WTC11 (cell line): ENCODE results near the gene AUH. TPM values are rescaled to one million over a fixed set of nuclear protein-coding genes. Genes with fewer than 3 reads are reported as not detected.

Experiments
- ATAC-seq: fragments of 200-7000 bp; cut with Tn5 transposase; 2 replicates; pipeline ENCODE4 v1.10.0; 2021; ENCODE audit warnings: mild to moderate bottlenecking, moderate library complexity
- CTCF ChIA-PET: fragments of 300-600 bp; sonication (Branson Sonifier 250); formaldehyde crosslinking; loops from one replicate; lab custom pipeline; 2021; ENCODE audit warnings: antibody characterized with exemption; lab: Charles Lee
- POLR2A ChIA-PET: fragments of 350-600 bp; sonication (Branson Sonifier 250); formaldehyde crosslinking; loops from one replicate; lab custom pipeline; 2021; ENCODE audit warnings: antibody characterized with exemption; lab: Charles Lee
- DNase-seq: peaks from one replicate; pipeline ENCODE4 v3.0.0; 2021; ENCODE audit warnings: low spot score
- H3K27ac Mint-ChIP-seq: 2 replicates; pipeline ENCODE4 v1.8.0; 2021; ENCODE audit warnings: mixed read lengths
- H3K27me3 Mint-ChIP-seq: 2 replicates; pipeline ENCODE4 v1.8.0; 2021; ENCODE audit warnings: low read depth, mild to moderate bottlenecking, moderate library complexity, mixed read lengths
- H3K36me3 Mint-ChIP-seq: 2 replicates; pipeline ENCODE4 v1.8.0; 2021; ENCODE audit warnings: mixed read lengths
- H3K4me1 Mint-ChIP-seq: 2 replicates; pipeline ENCODE4 v1.8.0; 2022; ENCODE audit warnings: mixed read lengths
- H3K4me3 Mint-ChIP-seq: 2 replicates; pipeline ENCODE4 v1.8.0; 2021; ENCODE audit warnings: mild to moderate bottlenecking, moderate library complexity, mixed read lengths
- H3K9me3 Mint-ChIP-seq: 2 replicates; pipeline ENCODE4 v1.8.0; 2021; ENCODE audit warnings: mixed read lengths
- ELF4 ChIP-seq: sonication (generic); formaldehyde crosslinking; IDR thresholded peaks from 2 replicates; pipeline ENCODE4 v1.8.1; 2022; ENCODE audit warnings: low read depth, mild to moderate bottlenecking, moderate library complexity, missing genetic modification reagents
- ETV6 ChIP-seq: sonication (generic); formaldehyde crosslinking; IDR thresholded peaks from 2 replicates; pipeline ENCODE4 v1.8.1; 2022; ENCODE audit warnings: mild to moderate bottlenecking, missing genetic modification reagents
- FOXP1 ChIP-seq: sonication (generic); formaldehyde crosslinking; IDR thresholded peaks from 2 replicates; pipeline ENCODE4 v1.8.0; 2022; ENCODE audit warnings: missing genetic modification reagents, mild to moderate bottlenecking, moderate library complexity, borderline replicate concordance
- HMGA2 ChIP-seq: fragments of 250-450 bp; sonication (Bioruptor Pico); IDR thresholded peaks from 2 replicates; pipeline ENCODE4 v1.4.0; 2021; ENCODE audit warnings: mild to moderate bottlenecking, moderate library complexity
- IRF1 ChIP-seq: sonication (generic); formaldehyde crosslinking; IDR thresholded peaks from 2 replicates; pipeline ENCODE4 v1.8.0; 2023; ENCODE audit warnings: missing genetic modification reagents
- MAX ChIP-seq: sonication (generic); formaldehyde crosslinking; IDR thresholded peaks from 2 replicates; pipeline ENCODE4 v1.8.0; 2022; ENCODE audit warnings: mild to moderate bottlenecking, missing genetic modification reagents
- NR1H2 ChIP-seq: sonication (generic); formaldehyde crosslinking; IDR thresholded peaks from 2 replicates; pipeline ENCODE4 v1.9.0; 2021; ENCODE audit warnings: mild to moderate bottlenecking, moderate library complexity, missing genetic modification reagents
- NR2C2 ChIP-seq: sonication (generic); formaldehyde crosslinking; IDR thresholded peaks from 2 replicates; pipeline ENCODE4 v1.8.0; 2022; ENCODE audit warnings: mild to moderate bottlenecking, missing genetic modification reagents
- RELA ChIP-seq: sonication (generic); formaldehyde crosslinking; IDR thresholded peaks from 2 replicates; pipeline ENCODE4 v1.8.1; 2022; ENCODE audit warnings: missing genetic modification reagents, mild to moderate bottlenecking, borderline replicate concordance
- RORB ChIP-seq: fragments of 250-450 bp; sonication (Bioruptor Pico); IDR thresholded peaks from 2 replicates; pipeline ENCODE4 v1.9.0; 2021; ENCODE audit warnings: mild to moderate bottlenecking
- SMAD3 ChIP-seq: sonication (generic); formaldehyde crosslinking; IDR thresholded peaks from 2 replicates; pipeline ENCODE4 v1.8.0; 2022; ENCODE audit warnings: missing genetic modification reagents, mild to moderate bottlenecking, borderline replicate concordance
- SMAD4 ChIP-seq: sonication (generic); formaldehyde crosslinking; IDR thresholded peaks from 2 replicates; pipeline ENCODE4 v1.8.0; 2022; ENCODE audit warnings: mild to moderate bottlenecking, missing genetic modification reagents
- SOX15 ChIP-seq: fragments of 250-450 bp; sonication (Bioruptor Pico); IDR thresholded peaks from 2 replicates; pipeline ENCODE4 v1.9.0; 2021; ENCODE audit warnings: mild to moderate bottlenecking
- USF2 ChIP-seq: sonication (generic); formaldehyde crosslinking; IDR thresholded peaks from 2 replicates; pipeline ENCODE4 v1.8.1; 2023; ENCODE audit warnings: mild to moderate bottlenecking, missing genetic modification reagents, moderate library complexity
- ZMAT4 ChIP-seq: fragments of 250-450 bp; sonication (Bioruptor Pico); IDR thresholded peaks from 2 replicates; pipeline ENCODE4 v1.9.0; 2021; ENCODE audit warnings: mild to moderate bottlenecking
- ZNF232 ChIP-seq: sonication (generic); formaldehyde crosslinking; IDR thresholded peaks from 2 replicates; pipeline ENCODE4 v1.8.0; 2022; ENCODE audit warnings: mild to moderate bottlenecking, missing genetic modification reagents
- ZNF396 ChIP-seq: fragments of 250-450 bp; sonication (Bioruptor Pico); IDR thresholded peaks from 2 replicates; pipeline ENCODE4 v1.8.0; 2021; ENCODE audit warnings: mild to moderate bottlenecking, moderate library complexity, borderline replicate concordance
- ZNF416 ChIP-seq: fragments of 250-450 bp; sonication (Bioruptor Pico); IDR thresholded peaks from 2 replicates; pipeline ENCODE4 v1.9.0; 2021; ENCODE audit warnings: mild to moderate bottlenecking, inconsistent platforms
- ZNF532 ChIP-seq: fragments of 250-450 bp; sonication (Bioruptor Pico); IDR thresholded peaks from 2 replicates; pipeline ENCODE4 v1.9.0; 2021; ENCODE audit warnings: mild to moderate bottlenecking, borderline replicate concordance
- total RNA-seq: library from RNA; stranded (reverse); gene quantifications from 3 replicates; pipeline ENCODE4 v1.2.3, GENCODE V29; 2021
- TF ChIP-seq, protein P1 (sequence below): sonication (generic); formaldehyde crosslinking; IDR thresholded peaks from 2 replicates; pipeline ENCODE4 v1.8.0; 2023; ENCODE audit warnings: mild to moderate bottlenecking, missing genetic modification reagents
- TF ChIP-seq, protein P2 (sequence below): fragments of 250-450 bp; sonication (Bioruptor Pico); IDR thresholded peaks from 2 replicates; pipeline ENCODE4 v1.9.0; 2021; ENCODE audit warnings: mild to moderate bottlenecking

AUH gene
- total RNA-seq, 1 experiment from 2014 or later = 30.4 TPM

- TF ChIP-seq ZNF532 (CRISPR knock-in tag) (no peak), ELF4 (no peak), SMAD4 (CRISPR knock-in tag) (no peak), MAX (CRISPR knock-in tag) (no peak), RORB (CRISPR knock-in tag) (no peak), ETV6 (CRISPR knock-in tag) (no peak)
Measured at GRCh38 chr9:91214086-91214485, 147.6 kb downstream of the AUH start (continued).

DNA sequence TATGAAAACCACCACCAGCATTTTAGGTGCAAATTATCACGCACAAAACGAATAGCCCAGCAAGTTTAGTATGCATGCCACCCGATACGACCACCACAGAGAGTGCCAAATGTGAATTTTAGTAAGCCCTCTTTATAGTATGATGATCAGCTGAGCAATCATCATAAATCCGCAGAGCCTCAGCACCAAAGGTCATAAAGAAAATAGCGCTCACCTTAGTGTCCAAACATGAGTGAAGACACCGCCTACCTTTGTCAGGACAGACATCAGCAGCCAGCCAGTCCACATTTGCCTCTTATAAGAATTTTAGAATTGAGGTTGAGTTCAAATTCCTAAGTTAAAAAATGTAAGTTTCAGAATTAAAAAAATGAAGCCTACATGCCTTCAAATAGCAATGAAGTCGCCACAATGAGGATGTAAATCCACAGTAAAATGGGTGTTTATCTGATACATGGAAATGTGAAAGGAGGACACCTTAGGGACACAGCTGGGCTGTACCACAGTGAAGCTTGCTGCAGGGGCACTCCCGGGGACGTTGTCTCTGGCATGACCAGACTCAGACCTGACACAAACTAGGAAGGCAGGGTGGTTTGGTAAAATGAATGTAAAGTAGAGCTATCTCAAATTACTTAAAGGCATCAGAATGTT, 149.0 kb downstream of the AUH start:
- TF ChIP-seq, protein P1, sequence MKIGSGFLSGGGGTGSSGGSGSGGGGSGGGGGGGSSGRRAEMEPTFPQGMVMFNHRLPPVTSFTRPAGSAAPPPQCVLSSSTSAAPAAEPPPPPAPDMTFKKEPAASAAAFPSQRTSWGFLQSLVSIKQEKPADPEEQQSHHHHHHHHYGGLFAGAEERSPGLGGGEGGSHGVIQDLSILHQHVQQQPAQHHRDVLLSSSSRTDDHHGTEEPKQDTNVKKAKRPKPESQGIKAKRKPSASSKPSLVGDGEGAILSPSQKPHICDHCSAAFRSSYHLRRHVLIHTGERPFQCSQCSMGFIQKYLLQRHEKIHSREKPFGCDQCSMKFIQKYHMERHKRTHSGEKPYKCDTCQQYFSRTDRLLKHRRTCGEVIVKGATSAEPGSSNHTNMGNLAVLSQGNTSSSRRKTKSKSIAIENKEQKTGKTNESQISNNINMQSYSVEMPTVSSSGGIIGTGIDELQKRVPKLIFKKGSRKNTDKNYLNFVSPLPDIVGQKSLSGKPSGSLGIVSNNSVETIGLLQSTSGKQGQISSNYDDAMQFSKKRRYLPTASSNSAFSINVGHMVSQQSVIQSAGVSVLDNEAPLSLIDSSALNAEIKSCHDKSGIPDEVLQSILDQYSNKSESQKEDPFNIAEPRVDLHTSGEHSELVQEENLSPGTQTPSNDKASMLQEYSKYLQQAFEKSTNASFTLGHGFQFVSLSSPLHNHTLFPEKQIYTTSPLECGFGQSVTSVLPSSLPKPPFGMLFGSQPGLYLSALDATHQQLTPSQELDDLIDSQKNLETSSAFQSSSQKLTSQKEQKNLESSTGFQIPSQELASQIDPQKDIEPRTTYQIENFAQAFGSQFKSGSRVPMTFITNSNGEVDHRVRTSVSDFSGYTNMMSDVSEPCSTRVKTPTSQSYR (CRISPR knock-in tag) = no peak
- no peak for TF ChIP-seq USF2
- no peak for TF ChIP-seq IRF1
- ATAC-seq (no peak), DNase-seq (no peak)
- peaks cover 26% of the 10 kb centered on the region for H3K4me1 Mint-ChIP-seq
- H3K9me3 Mint-ChIP-seq = peaks cover 3% of the 10 kb centered on the region
- H3K27ac Mint-ChIP-seq = no peak overlapping the region
- ChIA-PET CTCF (no interaction called here), POLR2A (no interaction called here)
- H3K36me3 Mint-ChIP-seq = 0 out of 2 replicates have a peak, but pooled peaks cover 9% of the 10 kb centered on the region
- H3K4me3 Mint-ChIP-seq = no peak overlapping the region
- H3K27me3 Mint-ChIP-seq = no peaks in the 10 kb centered on the region

- 0 out of 2 replicates have a peak, but pooled peaks cover 9% of the 10 kb centered on the region for H3K36me3 Mint-ChIP-seq
- peaks cover 21% of the 10 kb centered on the region for H3K4me1 Mint-ChIP-seq
- POLR2A ChIA-PET = no interaction called here
- DNase-seq = no peak
- CTCF ChIA-PET = no interaction called here
- H3K27me3 Mint-ChIP-seq = no peaks in the 10 kb centered on the region
- H3K9me3 Mint-ChIP-seq = peaks cover 3% of the 10 kb centered on the region
- no peak for ATAC-seq
- H3K27ac Mint-ChIP-seq = no peak overlapping the region; the same call in 1 of the 2 replicates
- H3K4me3 Mint-ChIP-seq = no peak overlapping the region
- TF ChIP-seq SMAD3 = no peak
- no peak for TF ChIP-seq ZNF416 (CRISPR knock-in tag)
- TF ChIP-seq NR2C2 (CRISPR knock-in tag) = no peak
- TF ChIP-seq RELA (CRISPR knock-in tag) = no peak
- no peak for TF ChIP-seq ZNF232 (CRISPR knock-in tag)
- no peak for TF ChIP-seq ZNF396
- no peak for TF ChIP-seq ZMAT4 (CRISPR knock-in tag)
- no peak for TF ChIP-seq NR1H2 (CRISPR knock-in tag)
- TF ChIP-seq SOX15 (CRISPR knock-in tag) = no peak
- TF ChIP-seq FOXP1 (CRISPR knock-in tag) = no peak
- TF ChIP-seq, protein P2, sequence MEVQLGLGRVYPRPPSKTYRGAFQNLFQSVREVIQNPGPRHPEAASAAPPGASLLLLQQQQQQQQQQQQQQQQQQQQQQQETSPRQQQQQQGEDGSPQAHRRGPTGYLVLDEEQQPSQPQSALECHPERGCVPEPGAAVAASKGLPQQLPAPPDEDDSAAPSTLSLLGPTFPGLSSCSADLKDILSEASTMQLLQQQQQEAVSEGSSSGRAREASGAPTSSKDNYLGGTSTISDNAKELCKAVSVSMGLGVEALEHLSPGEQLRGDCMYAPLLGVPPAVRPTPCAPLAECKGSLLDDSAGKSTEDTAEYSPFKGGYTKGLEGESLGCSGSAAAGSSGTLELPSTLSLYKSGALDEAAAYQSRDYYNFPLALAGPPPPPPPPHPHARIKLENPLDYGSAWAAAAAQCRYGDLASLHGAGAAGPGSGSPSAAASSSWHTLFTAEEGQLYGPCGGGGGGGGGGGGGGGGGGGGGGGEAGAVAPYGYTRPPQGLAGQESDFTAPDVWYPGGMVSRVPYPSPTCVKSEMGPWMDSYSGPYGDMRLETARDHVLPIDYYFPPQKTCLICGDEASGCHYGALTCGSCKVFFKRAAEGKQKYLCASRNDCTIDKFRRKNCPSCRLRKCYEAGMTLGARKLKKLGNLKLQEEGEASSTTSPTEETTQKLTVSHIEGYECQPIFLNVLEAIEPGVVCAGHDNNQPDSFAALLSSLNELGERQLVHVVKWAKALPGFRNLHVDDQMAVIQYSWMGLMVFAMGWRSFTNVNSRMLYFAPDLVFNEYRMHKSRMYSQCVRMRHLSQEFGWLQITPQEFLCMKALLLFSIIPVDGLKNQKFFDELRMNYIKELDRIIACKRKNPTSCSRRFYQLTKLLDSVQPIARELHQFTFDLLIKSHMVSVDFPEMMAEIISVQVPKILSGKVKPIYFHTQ (CRISPR knock-in tag) = no peak
- no peak for TF ChIP-seq HMGA2 (CRISPR knock-in tag)
Measured at GRCh38 chr9:91211919-91212318, 149.8 kb downstream of the AUH start.
